ENCODE data around the gene COX7A2.

COX7A2 gene

DNA sequence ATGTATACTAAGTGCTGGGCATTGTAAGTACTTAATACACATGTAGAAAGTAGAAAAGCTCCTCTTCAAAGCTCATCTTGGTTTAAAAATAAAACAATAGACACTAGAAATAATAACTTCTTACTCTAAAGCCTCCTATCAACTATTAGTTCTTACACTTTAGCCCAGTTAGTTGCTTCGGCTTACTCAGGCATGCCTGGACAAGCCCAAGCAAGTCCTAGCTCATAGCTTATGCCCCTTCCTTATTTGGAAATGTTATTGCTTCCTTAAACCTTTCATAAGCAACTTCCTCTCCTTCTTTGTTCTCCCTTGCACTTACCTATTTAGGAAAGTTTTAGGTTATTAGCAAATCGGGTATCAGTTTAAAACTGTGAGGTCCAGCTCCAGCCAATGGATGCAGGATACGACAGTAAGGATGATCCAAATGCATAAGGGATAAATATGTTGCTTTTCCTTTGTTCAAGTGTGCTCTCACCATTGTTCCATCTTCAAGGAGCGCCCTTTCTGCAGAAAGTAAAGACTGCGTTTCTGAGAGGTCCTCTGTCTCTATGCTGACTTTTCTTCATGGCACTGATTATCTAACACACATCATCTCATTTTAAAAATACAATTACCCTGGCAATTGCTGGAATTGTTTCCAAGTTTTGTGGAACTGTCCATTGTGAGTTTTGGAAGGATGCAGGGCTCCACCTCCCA, 28.7 kb upstream of the COX7A2 start:
- ChIA-PET POLR2A (no interaction called here), CTCF (interaction anchor here (1.0 to 1.2 kb wide), 3 partner anchors 9 to 257 kb away, joined by 3 read pairs; no protein-coding TSS in a partner anchor)
- peaks cover 3 to 33% (median 12%) of the 10 kb centered on the region in 4 experiments for H3K36me3 ChIP-seq (ENCODE audit: control insufficient read depth in 4 of 4, insufficient read depth in 4 of 4, low read length in 3 of 4)
- peaks cover 0 to 6% (median 0%) of the 10 kb centered on the region in 4 experiments for H3K4me1 ChIP-seq (ENCODE audit: control extremely low read depth in 1 of 4, control insufficient read depth in 4 of 4, insufficient read depth in 4 of 4, low read length in 3 of 4)
- H3K9me3 ChIP-seq (ENCODE audit: control extremely low read depth in 1 of 5, control insufficient read depth in 4 of 5, insufficient read depth in 2 of 5, low read depth in 1 of 5, low read length in 4 of 5), result peaks cover 0 to 12% (median 4%) of the 10 kb centered on the region in 5 experiments
- WGBS (ENCODE audit: insufficient coverage), result 93% methylated on average over 2 of the region's 5 CpGs
- no peak overlapping the region for H3K27ac ChIP-seq (ENCODE audit: insufficient read depth in 1 of 2, low read depth in 1 of 2, low read length in 2 of 2, poor library complexity in 1 of 2, severe bottlenecking in 2 of 2)
- no peaks in the 10 kb centered on the region for H3K27me3 ChIP-seq (replicated peaks in 2 of 5; ENCODE audit: control insufficient read depth in 4 of 5, insufficient read depth in 5 of 5, low read length in 4 of 5)
- no peak overlapping the region for H3K4me3 ChIP-seq (ENCODE audit: control insufficient read depth in 1 of 7, extremely low read depth in 1 of 7, insufficient read depth in 4 of 7, low read depth in 2 of 7, low read length in 6 of 7)
- DNase-seq, result no peak

DNA sequence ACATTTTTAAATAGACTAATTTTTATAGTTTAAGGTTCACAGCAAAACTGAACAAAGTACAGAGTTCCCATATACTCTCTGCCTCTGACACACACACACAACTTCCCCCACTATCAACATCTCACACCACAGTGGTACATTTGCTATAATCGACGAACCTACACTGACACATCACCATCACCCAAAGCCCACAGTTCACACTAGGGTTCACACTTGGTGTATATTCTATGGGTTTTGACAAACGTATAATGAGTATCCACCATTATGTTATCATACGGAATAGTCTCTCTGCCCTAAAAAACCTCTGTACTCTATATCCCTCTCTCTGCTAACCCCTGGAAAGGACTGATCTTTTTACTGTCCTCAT, 25.4 kb upstream of the COX7A2 start:
- no peak for DNase-seq
- POLR2A ChIA-PET, result no interaction called here
- Histone ChIP-seq H3K27me3 (replicated peaks in 2 of 5; ENCODE audit: control insufficient read depth in 4 of 5, insufficient read depth in 5 of 5, low read length in 4 of 5) (no peaks in the 10 kb centered on the region), H3K9me3 (ENCODE audit: control extremely low read depth in 1 of 5, control insufficient read depth in 4 of 5, insufficient read depth in 2 of 5, low read depth in 1 of 5, low read length in 4 of 5) (peaks cover 0 to 12% (median 4%) of the 10 kb centered on the region in 5 experiments), H3K36me3 (ENCODE audit: control insufficient read depth in 4 of 4, insufficient read depth in 4 of 4, low read length in 3 of 4) (peaks cover 3 to 25% (median 16%) of the 10 kb centered on the region in 4 experiments), H3K4me3 (ENCODE audit: control insufficient read depth in 1 of 7, extremely low read depth in 1 of 7, insufficient read depth in 4 of 7, low read depth in 2 of 7, low read length in 6 of 7) (no peak overlapping the region), H3K4me1 (ENCODE audit: control extremely low read depth in 1 of 4, control insufficient read depth in 4 of 4, insufficient read depth in 4 of 4, low read length in 3 of 4) (peaks cover 0 to 5% (median 0%) of the 10 kb centered on the region in 4 experiments), H3K27ac (ENCODE audit: insufficient read depth in 1 of 2, low read depth in 1 of 2, low read length in 2 of 2, poor library complexity in 1 of 2, severe bottlenecking in 2 of 2) (no peak overlapping the region)
- CTCF ChIA-PET, result interaction anchor here (2.9 to 4.5 kb wide), 3 partner anchors 16 to 259 kb away, joined by 16 to 25 read pairs (median 23); partner anchors contain the start of gene TMEM30A
- 94% methylated on average over 4 of the region's 4 CpGs for WGBS (ENCODE audit: insufficient coverage)

- WGBS (ENCODE audit: insufficient coverage), result 100% methylated on average over 2 of the region's 5 CpGs
Observed at GRCh38 chr6:75268121-75268987, 24.8 kb upstream of the COX7A2 start.

GRCh38 chr6:75267461-75267860, 23.9 kb upstream of the COX7A2 start:
- no peak for DNase-seq
- CTCF ChIA-PET, result interaction anchor here (0.7 to 4.5 kb wide), 20 partner anchors 9 to 338 kb away, joined by 3 to 25 read pairs (median 4); partner anchors contain the start of genes COX7A2 and TMEM30A
- peaks cover 0 to 5% (median 0%) of the 10 kb centered on the region in 4 experiments for H3K4me1 ChIP-seq (ENCODE audit: control extremely low read depth in 1 of 4, control insufficient read depth in 4 of 4, insufficient read depth in 4 of 4, low read length in 3 of 4)
- WGBS (ENCODE audit: insufficient coverage), result no CpG with 5 or more reads among the region's 4 CpGs
- peaks cover 0 to 28% (median 20%) of the 10 kb centered on the region in 4 experiments for H3K36me3 ChIP-seq (ENCODE audit: control insufficient read depth in 4 of 4, insufficient read depth in 4 of 4, low read length in 3 of 4)
- POLR2A ChIA-PET, result no interaction called here
- no peak overlapping the region for H3K4me3 ChIP-seq (ENCODE audit: control insufficient read depth in 1 of 7, extremely low read depth in 1 of 7, insufficient read depth in 4 of 7, low read depth in 2 of 7, low read length in 6 of 7)
- no peak overlapping the region for H3K27ac ChIP-seq (ENCODE audit: insufficient read depth in 1 of 2, low read depth in 1 of 2, low read length in 2 of 2, poor library complexity in 1 of 2, severe bottlenecking in 2 of 2)
- H3K9me3 ChIP-seq (ENCODE audit: control extremely low read depth in 1 of 5, control insufficient read depth in 4 of 5, insufficient read depth in 2 of 5, low read depth in 1 of 5, low read length in 4 of 5), result peaks cover 0 to 2% (median under 1%) of the 10 kb centered on the region in 5 experiments
- no peaks in the 10 kb centered on the region for H3K27me3 ChIP-seq (replicated peaks in 2 of 5; ENCODE audit: control insufficient read depth in 4 of 5, insufficient read depth in 5 of 5, low read length in 4 of 5)

More at GRCh38 chr6:75268121-75268987, 24.8 kb upstream of the COX7A2 start:
- peak overlapping the region in 1 of 2 experiments; percentile 1 for H3K27ac ChIP-seq (ENCODE audit: insufficient read depth in 1 of 2, low read depth in 1 of 2, low read length in 2 of 2, poor library complexity in 1 of 2, severe bottlenecking in 2 of 2)
- H3K4me1 ChIP-seq (ENCODE audit: control extremely low read depth in 1 of 4, control insufficient read depth in 4 of 4, insufficient read depth in 4 of 4, low read length in 3 of 4), result peaks cover 0 to 5% (median 0%) of the 10 kb centered on the region in 4 experiments
- no peaks in the 10 kb centered on the region for H3K27me3 ChIP-seq (replicated peaks in 2 of 5; ENCODE audit: control insufficient read depth in 4 of 5, insufficient read depth in 5 of 5, low read length in 4 of 5)
- CTCF ChIA-PET, result interaction anchor here (0.7 to 4.5 kb wide), 14 partner anchors 8 to 337 kb away, joined by 3 to 25 read pairs (median 4); partner anchors contain the start of genes COX7A2 and TMEM30A
- peaks cover 0 to 9% (median 4%) of the 10 kb centered on the region in 5 experiments for H3K9me3 ChIP-seq (ENCODE audit: control extremely low read depth in 1 of 5, control insufficient read depth in 4 of 5, insufficient read depth in 2 of 5, low read depth in 1 of 5, low read length in 4 of 5)
- no peak overlapping the region for H3K4me3 ChIP-seq (ENCODE audit: control insufficient read depth in 1 of 7, extremely low read depth in 1 of 7, insufficient read depth in 4 of 7, low read depth in 2 of 7, low read length in 6 of 7)
- no peak for DNase-seq
- POLR2A ChIA-PET, result no interaction called here
- peaks cover 3 to 29% (median 22%) of the 10 kb centered on the region in 4 experiments for H3K36me3 ChIP-seq (ENCODE audit: control insufficient read depth in 4 of 4, insufficient read depth in 4 of 4, low read length in 3 of 4)

GRCh38 chr6:75266716-75267291, 23.2 kb upstream of the COX7A2 start:
- 20% methylated on average over 1 of the region's 2 CpGs for WGBS (ENCODE audit: insufficient coverage)
- Histone ChIP-seq H3K4me3 (ENCODE audit: control insufficient read depth in 1 of 7, extremely low read depth in 1 of 7, insufficient read depth in 4 of 7, low read depth in 2 of 7, low read length in 6 of 7) (no peak overlapping the region), H3K27me3 (replicated peaks in 2 of 5; ENCODE audit: control insufficient read depth in 4 of 5, insufficient read depth in 5 of 5, low read length in 4 of 5) (no peaks in the 10 kb centered on the region), H3K9me3 (ENCODE audit: control extremely low read depth in 1 of 5, control insufficient read depth in 4 of 5, insufficient read depth in 2 of 5, low read depth in 1 of 5, low read length in 4 of 5) (no peaks in the 10 kb centered on the region), H3K36me3 (ENCODE audit: control insufficient read depth in 4 of 4, insufficient read depth in 4 of 4, low read length in 3 of 4) (peaks cover 0 to 26% (median 17%) of the 10 kb centered on the region in 4 experiments), H3K4me1 (ENCODE audit: control extremely low read depth in 1 of 4, control insufficient read depth in 4 of 4, insufficient read depth in 4 of 4, low read length in 3 of 4) (peaks cover 0 to 5% (median 0%) of the 10 kb centered on the region in 4 experiments), H3K27ac (ENCODE audit: insufficient read depth in 1 of 2, low read depth in 1 of 2, low read length in 2 of 2, poor library complexity in 1 of 2, severe bottlenecking in 2 of 2) (no peak overlapping the region)
- CTCF ChIA-PET, result interaction anchor here (0.8 to 4.5 kb wide), 19 partner anchors 12 to 289 kb away, joined by 3 to 25 read pairs (median 4); partner anchors contain the start of genes COX7A2 and TMEM30A
- POLR2A ChIA-PET, result interaction anchor here (0.6 kb wide), 1 partner anchor 204 kb away, joined by 7 read pairs; no protein-coding TSS in a partner anchor
- peak; percentile 48 to 76 (median 68) for DNase-seq

DNA sequence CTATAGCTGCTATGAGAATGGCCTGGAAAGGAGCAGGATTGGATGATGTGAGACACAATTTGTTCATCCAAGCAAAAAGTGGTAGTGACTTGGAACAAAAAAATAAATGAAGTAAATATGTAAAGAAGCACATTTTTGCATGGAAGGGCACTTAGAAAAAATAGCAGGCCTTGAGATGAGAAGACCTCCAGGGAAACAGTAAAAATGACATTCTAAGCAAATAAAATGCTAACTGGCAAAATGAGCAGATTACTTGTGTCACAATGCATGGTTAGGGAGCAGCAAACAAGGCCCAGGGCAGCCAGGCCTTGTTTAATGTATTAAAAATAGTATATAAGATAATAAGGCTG, 19.8 kb upstream of the COX7A2 start:
- CTCF ChIA-PET, result interaction anchor here (1.2 kb wide), 1 partner anchor 8 kb away, joined by 3 read pairs; no protein-coding TSS in a partner anchor
- H3K27ac ChIP-seq (ENCODE audit: insufficient read depth in 1 of 2, low read depth in 1 of 2, low read length in 2 of 2, poor library complexity in 1 of 2, severe bottlenecking in 2 of 2), result peak overlapping the region in 1 of 2 experiments; percentile 36

More for the DNA sequence above, 19.8 kb upstream of the COX7A2 start:
- DNase-seq, result no peak
- H3K9me3 ChIP-seq (ENCODE audit: control extremely low read depth in 1 of 5, control insufficient read depth in 4 of 5, insufficient read depth in 2 of 5, low read depth in 1 of 5, low read length in 4 of 5), result no peaks in the 10 kb centered on the region
- no peak overlapping the region for H3K4me3 ChIP-seq (ENCODE audit: control insufficient read depth in 1 of 7, extremely low read depth in 1 of 7, insufficient read depth in 4 of 7, low read depth in 2 of 7, low read length in 6 of 7)
- H3K27me3 ChIP-seq (replicated peaks in 2 of 5; ENCODE audit: control insufficient read depth in 4 of 5, insufficient read depth in 5 of 5, low read length in 4 of 5), result no peaks in the 10 kb centered on the region
- POLR2A ChIA-PET, result no interaction called here
- H3K36me3 ChIP-seq (ENCODE audit: control insufficient read depth in 4 of 4, insufficient read depth in 4 of 4, low read length in 3 of 4), result peaks cover 9 to 39% (median 25%) of the 10 kb centered on the region in 4 experiments
- peaks cover 0 to 5% (median 0%) of the 10 kb centered on the region in 4 experiments for H3K4me1 ChIP-seq (ENCODE audit: control extremely low read depth in 1 of 4, control insufficient read depth in 4 of 4, insufficient read depth in 4 of 4, low read length in 3 of 4)

Measured in common myeloid progenitor, CD34-positive (primary cell).